Measurements from ENCODE around the gene CDC27. TPM values are rescaled to one million over a fixed set of nuclear protein-coding genes. Genes with fewer than 3 reads are reported as not detected.
"Not testable (repeated sequence)": the region's sequence is repeated elsewhere in the genome, so short reads cannot be mapped to it uniquely, and the experiment has no call there.

Gene CDC27
- total and polyA plus RNA-seq, 5 donors from 2014 or later: 63.5 to 114 (median 95.5) TPM

DNA sequence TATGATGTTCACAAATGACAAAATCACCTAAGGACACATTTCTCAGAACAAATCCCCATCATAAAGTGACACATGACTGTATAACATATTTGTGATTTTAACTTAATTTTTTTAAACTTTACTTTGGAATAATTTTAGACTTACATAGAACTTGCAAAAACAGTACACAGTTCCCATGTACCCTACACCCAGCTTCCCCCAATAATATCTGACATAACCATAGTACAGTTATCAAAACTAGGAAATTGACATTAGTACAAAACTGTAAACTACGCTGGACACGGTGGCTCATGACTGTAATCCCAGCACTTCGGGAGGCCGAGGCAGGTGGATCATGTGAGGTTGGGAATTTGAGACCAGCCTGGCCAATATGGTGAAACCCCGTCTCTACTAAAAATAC lies 24.8 kb downstream of the CDC27 start:
- Histone ChIP-seq H3K4me1 (ENCODE audit: control insufficient read depth, insufficient read depth, low read length, poor library complexity, severe bottlenecking) (peaks cover 11% of the 10 kb centered on the region), H3K36me3 (ENCODE audit: control insufficient read depth, insufficient read depth, low read length) (peaks cover 50% of the 10 kb centered on the region), H3K27ac (ENCODE audit: insufficient read depth, low read length, poor library complexity, severe bottlenecking) (no peak overlapping the region), H3K27me3 (ENCODE audit: control insufficient read depth, insufficient read depth, low read length) (no peaks in the 10 kb centered on the region), H3K4me3 (ENCODE audit: low read depth, low read length) (no peak overlapping the region), H3K9me3 (ENCODE audit: control insufficient read depth in 2 of 2, low read length in 2 of 2) (no peaks in the 10 kb centered on the region)
- H3K27me3 Mint-ChIP-seq: no peaks in the 10 kb centered on the region
- ATAC-seq (ENCODE audit: low read depth in 2 of 2): no peak
- H3K4me1 Mint-ChIP-seq: peaks cover 16 to 44% (median 34%) of the 10 kb centered on the region in 4 donors
- H3K9me3 Mint-ChIP-seq: no peaks in the 10 kb centered on the region
- peak overlapping the region in 2 of 3 donors; percentile 13 to 56 for H3K27ac Mint-ChIP-seq
- peaks cover 26% of the 10 kb centered on the region for H3K36me3 Mint-ChIP-seq
- DNase-seq: no peak
- no peak overlapping the region for H3K4me3 Mint-ChIP-seq

DNA sequence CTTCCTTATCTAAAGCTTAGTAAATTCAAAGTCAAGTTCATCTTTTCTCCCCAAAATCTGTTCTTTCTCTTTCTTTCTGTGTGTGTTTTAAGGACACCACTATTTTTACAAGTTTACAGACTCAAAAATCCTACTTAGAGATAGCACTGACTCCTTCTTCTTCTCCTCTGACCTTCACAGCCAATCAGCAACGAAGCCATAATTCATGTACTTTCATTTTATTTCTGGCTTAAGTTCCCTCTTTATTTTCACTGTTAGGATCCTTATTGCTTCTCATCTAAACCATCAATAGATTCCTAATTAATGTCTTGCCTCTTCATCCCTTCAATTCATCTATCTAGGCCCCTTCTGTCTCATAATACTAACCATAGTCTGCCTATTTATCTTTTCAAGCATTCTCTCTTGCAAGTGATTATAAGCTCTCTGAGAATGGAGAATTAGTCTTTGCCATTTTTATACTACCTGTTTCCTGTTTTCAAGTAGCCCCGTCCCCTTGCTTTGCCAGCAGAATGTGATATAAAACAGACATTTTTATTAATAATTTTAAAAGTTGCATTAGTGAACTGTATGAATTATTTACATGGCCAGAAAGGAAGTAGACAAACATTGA lies 27.0 kb downstream of the CDC27 start:
- peak overlapping the region; percentile 58 for H3K27ac ChIP-seq (ENCODE audit: insufficient read depth, low read length, poor library complexity, severe bottlenecking)
- peak overlapping the region; percentile 44 to 73 (median 54) for H3K27ac Mint-ChIP-seq
- DNase-seq: peak in 1 of 3 donors; percentile 5
- H3K4me1 ChIP-seq (ENCODE audit: control insufficient read depth, insufficient read depth, low read length, poor library complexity, severe bottlenecking): peaks cover 11% of the 10 kb centered on the region
- H3K27me3 Mint-ChIP-seq: no peaks in the 10 kb centered on the region
- H3K36me3 ChIP-seq (ENCODE audit: control insufficient read depth, insufficient read depth, low read length): peaks cover 35% of the 10 kb centered on the region
- H3K4me3 ChIP-seq (ENCODE audit: low read depth, low read length): peak overlapping the region; percentile 78
- no peaks in the 10 kb centered on the region for H3K9me3 Mint-ChIP-seq
- H3K36me3 Mint-ChIP-seq: peaks cover 22% of the 10 kb centered on the region
- peaks cover 14 to 32% (median 26%) of the 10 kb centered on the region in 4 donors for H3K4me1 Mint-ChIP-seq
- no peaks in the 10 kb centered on the region for H3K9me3 ChIP-seq (ENCODE audit: control insufficient read depth in 2 of 2, low read length in 2 of 2)
- H3K27me3 ChIP-seq (ENCODE audit: control insufficient read depth, insufficient read depth, low read length): no peaks in the 10 kb centered on the region
- H3K4me3 Mint-ChIP-seq: peak overlapping the region in 3 of 4 donors; percentile 5 to 84 (median 32)
- ATAC-seq (ENCODE audit: low read depth in 2 of 2): no peak

DNA sequence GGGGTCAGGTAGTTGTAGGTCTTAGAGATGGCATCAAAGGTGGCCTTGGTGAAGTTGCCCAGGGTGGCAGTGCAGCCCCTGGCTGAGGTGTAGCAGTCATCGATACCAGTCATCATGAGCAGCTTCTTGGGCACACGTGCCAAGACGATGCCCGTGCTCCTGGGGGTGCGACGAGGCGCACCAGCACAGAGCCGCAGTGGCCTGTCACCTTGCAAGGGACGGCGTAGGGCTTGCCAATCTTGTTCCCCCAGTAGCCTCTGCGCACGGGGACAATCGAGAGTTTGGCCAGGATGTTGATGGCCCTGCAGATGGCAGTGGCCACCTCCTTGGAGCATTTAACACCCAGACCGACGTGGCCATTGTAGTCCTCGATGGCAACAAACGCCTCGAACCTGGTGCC lies 29.8 kb downstream of the CDC27 start:
- DNase-seq (no peak), ATAC-seq (ENCODE audit: low read depth in 2 of 2) (no peak)
- Mint-ChIP-seq H3K9me3 (no peaks in the 10 kb centered on the region), H3K4me3 (no peak overlapping the region), H3K36me3 (peaks cover 22% of the 10 kb centered on the region), H3K27ac (no peak overlapping the region), H3K27me3 (no peaks in the 10 kb centered on the region), H3K4me1 (peaks cover 11 to 26% (median 18%) of the 10 kb centered on the region in 4 donors)
- H3K36me3 ChIP-seq (ENCODE audit: control insufficient read depth, insufficient read depth, low read length): peaks cover 35% of the 10 kb centered on the region
- peaks cover 11% of the 10 kb centered on the region for H3K4me1 ChIP-seq (ENCODE audit: control insufficient read depth, insufficient read depth, low read length, poor library complexity, severe bottlenecking)
- no peak overlapping the region for H3K4me3 ChIP-seq (ENCODE audit: low read depth, low read length)
- no peaks in the 10 kb centered on the region for H3K27me3 ChIP-seq (ENCODE audit: control insufficient read depth, insufficient read depth, low read length)
- H3K27ac ChIP-seq (ENCODE audit: insufficient read depth, low read length, poor library complexity, severe bottlenecking): no peak overlapping the region
- H3K9me3 ChIP-seq (ENCODE audit: control insufficient read depth in 2 of 2, low read length in 2 of 2): no peaks in the 10 kb centered on the region

DNA sequence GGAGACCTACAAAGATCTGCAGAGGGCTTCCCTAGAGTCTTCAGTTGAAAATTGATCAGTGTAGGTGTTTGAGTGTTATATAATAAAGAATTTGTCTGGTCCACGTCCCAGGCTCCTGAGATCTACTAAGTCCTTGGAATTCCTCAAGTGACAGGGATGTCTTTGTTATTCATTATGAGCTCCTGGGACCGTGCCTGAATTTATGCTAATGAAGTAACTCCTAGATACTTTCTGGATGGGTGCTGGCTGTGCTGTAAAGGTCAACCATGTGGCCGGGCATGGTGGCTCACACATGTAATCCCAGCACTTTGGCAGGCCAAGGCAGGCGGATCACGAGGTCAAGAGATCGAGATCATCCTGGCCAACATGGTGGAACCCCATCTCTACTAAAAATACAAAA lies 43.7 kb downstream of the CDC27 start:
- DNase-seq (no peak), ATAC-seq (ENCODE audit: low read depth in 2 of 2) (no peak)
- Mint-ChIP-seq H3K9me3 (no peaks in the 10 kb centered on the region), H3K36me3 (peaks cover 40% of the 10 kb centered on the region), H3K4me1 (peaks cover 0 to 16% (median 7%) of the 10 kb centered on the region in 4 donors), H3K27me3 (no peaks in the 10 kb centered on the region), H3K4me3 (no peak overlapping the region), H3K27ac (no peak overlapping the region)
- Histone ChIP-seq H3K9me3 (ENCODE audit: control insufficient read depth in 2 of 2, low read length in 2 of 2) (no peaks in the 10 kb centered on the region), H3K27me3 (ENCODE audit: control insufficient read depth, insufficient read depth, low read length) (no peaks in the 10 kb centered on the region), H3K4me1 (ENCODE audit: control insufficient read depth, insufficient read depth, low read length, poor library complexity, severe bottlenecking) (no peaks in the 10 kb centered on the region), H3K4me3 (ENCODE audit: low read depth, low read length) (no peak overlapping the region), H3K27ac (ENCODE audit: insufficient read depth, low read length, poor library complexity, severe bottlenecking) (no peak overlapping the region), H3K36me3 (ENCODE audit: control insufficient read depth, insufficient read depth, low read length) (peaks cover 76% of the 10 kb centered on the region)

DNA sequence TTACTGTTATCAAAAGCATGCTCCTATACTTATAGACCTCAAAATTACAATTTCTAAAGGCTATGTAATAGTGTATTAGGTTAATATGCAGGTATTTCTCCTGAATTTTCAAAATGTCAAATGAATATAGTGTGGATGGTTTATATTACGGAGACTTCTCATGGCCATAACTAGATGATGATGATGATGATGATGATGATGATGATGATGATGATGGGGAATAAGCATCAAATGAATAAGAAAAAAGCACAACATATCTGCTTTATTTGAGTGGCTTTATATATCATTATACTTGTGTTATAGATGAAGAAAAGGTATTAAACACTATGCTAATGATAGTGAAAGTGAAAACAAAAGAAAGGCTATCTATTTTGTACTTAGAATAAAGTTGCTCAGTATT lies 53.9 kb downstream of the CDC27 start:
- Histone ChIP-seq H3K4me3 (ENCODE audit: low read depth, low read length) (no peak overlapping the region), H3K36me3 (ENCODE audit: control insufficient read depth, insufficient read depth, low read length) (peaks cover 52% of the 10 kb centered on the region), H3K27me3 (ENCODE audit: control insufficient read depth, insufficient read depth, low read length) (no peaks in the 10 kb centered on the region), H3K9me3 (ENCODE audit: control insufficient read depth in 2 of 2, low read length in 2 of 2) (no peaks in the 10 kb centered on the region), H3K27ac (ENCODE audit: insufficient read depth, low read length, poor library complexity, severe bottlenecking) (no peak overlapping the region), H3K4me1 (ENCODE audit: control insufficient read depth, insufficient read depth, low read length, poor library complexity, severe bottlenecking) (no peaks in the 10 kb centered on the region)
- no peak overlapping the region for H3K27ac Mint-ChIP-seq
- no peaks in the 10 kb centered on the region for H3K27me3 Mint-ChIP-seq
- no peaks in the 10 kb centered on the region for H3K9me3 Mint-ChIP-seq
- peaks cover 38% of the 10 kb centered on the region for H3K36me3 Mint-ChIP-seq
- ATAC-seq (ENCODE audit: low read depth in 2 of 2) (no peak), DNase-seq (peak in 1 of 3 donors; percentile 5)
- no peak overlapping the region for H3K4me3 Mint-ChIP-seq
- H3K4me1 Mint-ChIP-seq: peaks cover 0 to 6% (median 0%) of the 10 kb centered on the region in 4 donors

DNA sequence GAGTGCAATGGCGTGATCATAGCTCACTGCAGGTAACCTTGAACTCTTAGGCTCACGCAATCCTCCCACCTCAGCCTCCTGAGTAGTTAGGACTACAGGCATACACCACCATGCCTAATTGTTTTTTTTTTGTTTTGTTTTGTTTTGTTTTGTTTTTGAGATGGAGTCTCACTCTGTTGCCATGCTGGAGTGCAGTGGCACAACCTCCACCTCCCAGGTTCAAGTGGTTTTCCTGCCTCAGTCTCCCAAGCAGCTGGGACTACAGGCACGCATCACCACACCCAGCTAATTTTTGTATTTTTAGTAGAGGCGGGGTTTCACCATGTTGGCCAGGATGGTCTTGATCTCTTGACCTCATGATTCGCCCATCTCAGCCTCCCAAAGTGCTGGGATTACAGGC lies 54.7 kb downstream of the CDC27 start:
- H3K9me3 Mint-ChIP-seq; ATAC-seq (ENCODE audit: low read depth in 2 of 2); H3K4me3 ChIP-seq (ENCODE audit: low read depth, low read length); H3K4me1 ChIP-seq (ENCODE audit: control insufficient read depth, insufficient read depth, low read length, poor library complexity, severe bottlenecking); H3K9me3 ChIP-seq (ENCODE audit: control insufficient read depth in 2 of 2, low read length in 2 of 2); H3K27me3 Mint-ChIP-seq; H3K4me1 Mint-ChIP-seq; H3K27ac Mint-ChIP-seq; H3K27me3 ChIP-seq (ENCODE audit: control insufficient read depth, insufficient read depth, low read length); H3K4me3 Mint-ChIP-seq; H3K27ac ChIP-seq (ENCODE audit: insufficient read depth, low read length, poor library complexity, severe bottlenecking); DNase-seq: not testable (repeated sequence)
- H3K36me3 Mint-ChIP-seq: peaks cover 34% of the 10 kb centered on the region
- peaks cover 49% of the 10 kb centered on the region for H3K36me3 ChIP-seq (ENCODE audit: control insufficient read depth, insufficient read depth, low read length)

DNA sequence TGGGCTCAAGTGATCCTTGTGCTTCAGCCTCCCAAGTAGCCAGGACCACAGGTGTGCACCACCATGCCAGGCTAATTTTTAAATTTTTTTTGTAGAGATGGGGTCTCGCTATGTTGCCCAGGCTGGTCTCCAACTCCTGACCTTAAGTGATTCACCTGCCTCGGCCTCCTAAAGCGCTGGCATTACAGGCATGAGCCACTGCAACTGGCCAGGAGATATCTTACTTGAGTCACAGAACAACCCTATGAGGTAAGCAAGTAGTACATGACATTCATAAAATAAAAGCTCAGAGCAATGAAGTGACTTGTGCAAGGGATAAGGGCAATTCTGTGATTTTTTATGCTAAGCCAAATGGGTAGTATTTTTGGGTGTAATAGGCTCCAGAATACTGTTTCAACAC lies 57.3 kb downstream of the CDC27 start:
- Mint-ChIP-seq H3K4me3 (no peak overlapping the region), H3K27ac (no peak overlapping the region), H3K36me3 (peaks cover 12% of the 10 kb centered on the region), H3K4me1 (peaks cover 0 to 6% (median 0%) of the 10 kb centered on the region in 4 donors), H3K27me3 (no peaks in the 10 kb centered on the region), H3K9me3 (no peaks in the 10 kb centered on the region)
- Histone ChIP-seq H3K27ac (ENCODE audit: insufficient read depth, low read length, poor library complexity, severe bottlenecking) (no peak overlapping the region), H3K36me3 (ENCODE audit: control insufficient read depth, insufficient read depth, low read length) (peaks cover 48% of the 10 kb centered on the region), H3K4me1 (ENCODE audit: control insufficient read depth, insufficient read depth, low read length, poor library complexity, severe bottlenecking) (no peaks in the 10 kb centered on the region), H3K27me3 (ENCODE audit: control insufficient read depth, insufficient read depth, low read length) (no peaks in the 10 kb centered on the region), H3K9me3 (ENCODE audit: control insufficient read depth in 2 of 2, low read length in 2 of 2) (no peaks in the 10 kb centered on the region), H3K4me3 (ENCODE audit: low read depth, low read length) (no peak overlapping the region)
- no peak for ATAC-seq (ENCODE audit: low read depth in 2 of 2)
- DNase-seq: no peak

DNA sequence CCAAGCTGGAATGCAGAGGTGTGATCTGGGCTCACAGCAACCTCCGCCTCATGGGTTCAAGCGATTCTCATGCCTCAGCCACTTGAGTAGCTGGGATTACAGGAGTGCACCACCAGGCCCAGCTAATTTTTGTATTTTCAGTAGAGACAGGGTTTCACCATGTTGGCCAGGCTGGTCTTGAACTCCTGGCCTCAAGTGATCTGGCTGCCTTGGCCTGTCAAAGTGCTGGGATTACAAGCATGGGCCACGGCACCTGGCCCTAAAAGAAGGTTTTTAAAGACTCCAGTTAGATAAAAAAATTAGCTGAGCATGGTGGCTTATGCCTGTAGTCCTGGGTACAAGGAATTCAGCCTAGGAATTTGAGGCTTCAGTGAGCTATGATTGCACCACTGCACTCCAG lies 62.3 kb downstream of the CDC27 start:
- H3K4me3 Mint-ChIP-seq; H3K9me3 Mint-ChIP-seq; H3K4me1 Mint-ChIP-seq; H3K9me3 ChIP-seq (ENCODE audit: control insufficient read depth in 2 of 2, low read length in 2 of 2); H3K27me3 Mint-ChIP-seq; DNase-seq; H3K27me3 ChIP-seq (ENCODE audit: control insufficient read depth, insufficient read depth, low read length); H3K27ac ChIP-seq (ENCODE audit: insufficient read depth, low read length, poor library complexity, severe bottlenecking); H3K4me3 ChIP-seq (ENCODE audit: low read depth, low read length); ATAC-seq (ENCODE audit: low read depth in 2 of 2); H3K4me1 ChIP-seq (ENCODE audit: control insufficient read depth, insufficient read depth, low read length, poor library complexity, severe bottlenecking): not testable (repeated sequence)
- peak overlapping the region in 1 of 3 donors; percentile 29 for H3K27ac Mint-ChIP-seq
- H3K36me3 Mint-ChIP-seq: peaks cover 10% of the 10 kb centered on the region
- peaks cover 43% of the 10 kb centered on the region for H3K36me3 ChIP-seq (ENCODE audit: control insufficient read depth, insufficient read depth, low read length)

Measured in CD4-positive, CD25-positive, alpha-beta regulatory T cell (primary cell).